SK-N-SH (cell line): ENCODE data around the gene UNC79. TPM values are rescaled to one million over a fixed set of nuclear protein-coding genes. Genes with fewer than 3 reads are reported as not detected.
"Not testable (repeated sequence)": the region's sequence is repeated elsewhere in the genome, so short reads cannot be mapped to it uniquely, and the experiment has no call there.

Experiments used
- CTCF ChIA-PET: fragments of 300-600, 350-600 bp; formaldehyde crosslinking; extraction: SDS; loops from one replicate; lab custom pipeline; 2021; lab: Yijun Ruan, JAX
- POLR2A ChIA-PET: fragments of 350-600 bp; sonication (Branson Sonifier 250); formaldehyde crosslinking; extraction: SDS; loops from one replicate; lab custom pipeline; 2020; ENCODE audit warnings: antibody characterized with exemption, inconsistent platforms; lab: Yijun Ruan, JAX
- DNase-seq: peaks from one replicate; pipeline ENCODE4 v3.0.0; 2012
- H2AFZ ChIP-seq: fragments of 200-600 bp; sonication (generic); 2 replicates; pipeline ENCODE4 v1.8.1; 2016; ENCODE audit warnings: antibody characterized with exemption, mild to moderate bottlenecking, low read depth
- H3F3A ChIP-seq: fragments of 200-600 bp; sonication (generic); replicated peaks from 2 replicates; pipeline ENCODE3; 2016; ENCODE audit warnings: antibody characterized with exemption, mild to moderate bottlenecking; ENCODE audit not compliant: insufficient read depth
- H3K27ac ChIP-seq, 2 experiments: fragments of 200-500 bp in 1 of 2; fragments of 200-600 bp in 1 of 2; sonication (Bioruptor generic) in 1 of 2; sonication (generic), shearing (Covaris generic) in 1 of 2; 2 replicates each; pipeline versions ENCODE4 v1.5.1 to v1.6.1; 2014 to 2016; ENCODE audit warnings: low read depth in 2 of 2, inconsistent platforms in 1 of 2, low read length in 1 of 2, mild to moderate bottlenecking in 1 of 2, mixed read lengths in 1 of 2
- H3K27me3 ChIP-seq: fragments of 200-600 bp; sonication (generic), shearing (Covaris generic); 2 replicates; pipeline ENCODE4 v1.6.1; 2016; ENCODE audit warnings: mixed run types; ENCODE audit not compliant: insufficient read depth
- H3K36me3 ChIP-seq, 2 experiments: fragments of 200-500 bp in 1 of 2; fragments of 200-600 bp in 1 of 2; sonication (Bioruptor generic) in 1 of 2; sonication (generic) in 1 of 2; replicated peaks in 1 of 2; 2 replicates each; pipeline versions ENCODE3 to v1.5.1; 2014 to 2016; ENCODE audit warnings: low read length in 1 of 2, mild to moderate bottlenecking in 1 of 2; ENCODE audit not compliant: insufficient read depth in 2 of 2, control insufficient read depth in 1 of 2
- H3K4me1 ChIP-seq, 2 experiments: fragments of 200-500 bp in 1 of 2; fragments of 200-600 bp in 1 of 2; sonication (Bioruptor generic) in 1 of 2; sonication (generic), shearing (Covaris generic) in 1 of 2; 2 replicates each; pipeline versions ENCODE4 v1.5.1 to v1.6.1; 2014 to 2016; ENCODE audit warnings: low read depth in 1 of 2, low read length in 1 of 2, mixed run types in 1 of 2; ENCODE audit not compliant: insufficient read depth in 2 of 2, control insufficient read depth in 1 of 2
- H3K4me2 ChIP-seq: fragments of 200-600 bp; sonication (generic), shearing (Covaris generic); 2 replicates; pipeline ENCODE4 v1.6.1; 2017; ENCODE audit warnings: mixed run types
- H3K4me3 ChIP-seq, 2 experiments: fragments of 200-500 bp in 1 of 2; fragments of 200-600 bp in 1 of 2; sonication (Bioruptor generic) in 1 of 2; sonication (generic), shearing (Covaris generic) in 1 of 2; 2 replicates each; pipeline versions ENCODE4 v1.5.1 to v1.8.1; 2014 to 2016; ENCODE audit warnings: low read depth in 2 of 2, inconsistent platforms in 1 of 2, low read length in 1 of 2, mild to moderate bottlenecking in 1 of 2, mixed read lengths in 1 of 2, moderate library complexity in 1 of 2
- H3K79me2 ChIP-seq: fragments of 200-600 bp; sonication (generic); 2 replicates; pipeline ENCODE4 v1.8.1; 2017; ENCODE audit warnings: mild to moderate bottlenecking; ENCODE audit not compliant: insufficient read depth
- H3K9ac ChIP-seq: fragments of 200-600 bp; sonication (generic); 2 replicates; pipeline ENCODE4 v1.6.1; 2017; ENCODE audit warnings: mixed run types
- H3K9me2 ChIP-seq: fragments of 200-600 bp; sonication (generic); 2 replicates; pipeline ENCODE4 v1.6.1; 2017; ENCODE audit warnings: mixed run types
- H3K9me3 ChIP-seq: fragments of 200-600 bp; sonication (generic); 2 replicates; pipeline ENCODE4 v1.6.1; 2017; ENCODE audit warnings: mixed run types, mild to moderate bottlenecking, moderate library complexity
- H4K20me1 ChIP-seq: fragments of 200-600 bp; sonication (generic); 2 replicates; pipeline ENCODE4 v1.6.1; 2017; ENCODE audit warnings: mild to moderate bottlenecking, mixed run types; ENCODE audit not compliant: insufficient read depth
- ELF1 ChIP-seq: IDR thresholded peaks from 2 replicates; pipeline ENCODE4 v1.4.0; 2012
- FOXM1 ChIP-seq: IDR thresholded peaks from 2 replicates; pipeline ENCODE4 v1.4.0; 2012; ENCODE audit warnings: low read depth, mild to moderate bottlenecking
- GABPA ChIP-seq: IDR thresholded peaks from 2 replicates; pipeline ENCODE4 v1.4.0; 2012; ENCODE audit warnings: low read depth, mild to moderate bottlenecking
- MAX ChIP-seq: IDR thresholded peaks from 2 replicates; pipeline ENCODE4 v1.4.0; 2012; ENCODE audit warnings: low read depth
- MXI1 ChIP-seq: IDR thresholded peaks from 2 replicates; pipeline ENCODE4 v1.6.1; 2012; ENCODE audit warnings: mild to moderate bottlenecking, low read depth, low read length, improper control_type of control experiment
- NFIC ChIP-seq: IDR thresholded peaks from 2 replicates; pipeline ENCODE4 v1.4.0; 2012; ENCODE audit warnings: borderline replicate concordance
- SMC3 ChIP-seq: IDR thresholded peaks from 2 replicates; pipeline ENCODE4 v1.6.1; 2012; ENCODE audit warnings: low read depth, low read length, improper control_type of control experiment
- TCF12 ChIP-seq: IDR thresholded peaks from 2 replicates; pipeline ENCODE4 v1.4.0; 2012
- YY1 ChIP-seq: IDR thresholded peaks from 2 replicates; pipeline ENCODE4 v1.4.0; 2012; ENCODE audit warnings: low read depth, mild to moderate bottlenecking
- whole genome bisulfite sequencing: methylation state at CpG from one replicate; pipeline ENCODE4 v1.1.6; 2017; ENCODE audit warnings: low lambda C conversion rate; 5-methylcytosine and 5-hydroxymethylcytosine counted together
- polyA plus RNA-seq, 3 experiments: library from polyadenylated mRNA; depleted of rRNA; stranded (reverse); fragments of >200 nt; gene quantifications; 2 replicates each; pipeline ENCODE4 v1.2.3, GENCODE V29; 2012
- TF ChIP-seq, protein P1 (sequence below): fragments of 200-600 bp; sonication (generic); IDR thresholded peaks from 2 replicates; pipeline ENCODE4 v1.6.1; 2017; ENCODE audit warnings: antibody characterized with exemption, mild to moderate bottlenecking, moderate library complexity
- TF ChIP-seq, protein P2 (sequence below): IDR thresholded peaks from 2 replicates; pipeline ENCODE4; 2012
- TF ChIP-seq, protein P3 (sequence below): IDR thresholded peaks from 2 replicates; pipeline ENCODE4 v1.6.1; 2012; ENCODE audit warnings: mild to moderate bottlenecking, low read depth, low read length, moderate library complexity

UNC79 gene
- 0.10 and 0.28 TPM in 2 replicates for polyA plus RNA-seq (2012; rRNA removed)
- 0.22 and 0.43 TPM in 2 replicates for polyA plus RNA-seq (2012; cell fraction: cytosol; rRNA removed)
- 0.33 and 0.36 TPM in 2 replicates for polyA plus RNA-seq (2012; cell fraction: nucleus; rRNA removed)

GRCh38 chr14:93430315-93431035 is at the start of gene UNC79:
Gene UNC79, plus strand, starts transcription at chr14:93430939. Its CDS starts 91 bp downstream, at chr14:93431030.
- CTCF ChIA-PET = interaction anchor here (0.6 kb wide), 1 partner anchor 35 kb away, joined by 3 read pairs; no protein-coding TSS in a partner anchor
- H3K4me2 ChIP-seq = peak within 1 kb of the TSS; percentile 37; the same call in 1 of the 2 replicates
- H3K4me1 ChIP-seq = peaks cover 0 to 4% of the 10 kb centered on the region in 2 experiments; a peak in 2 of 4 replicates
- no peaks in the 10 kb centered on the region for H3K36me3 ChIP-seq
- peak; percentile 88 for DNase-seq
- H4K20me1 ChIP-seq = no peaks in the 10 kb centered on the region
- WGBS = 8% methylated on average over 50 of the region's 51 CpGs
- H3F3A ChIP-seq = no peaks in the 10 kb centered on the region
- H3K9ac ChIP-seq = no peak within 1 kb of the TSS
- TF ChIP-seq YY1 (no peak), ELF1 (no peak), MXI1 (peak; percentile 45; the same call in 1 of the 2 replicates), GABPA (no peak), MAX (no peak)
- TF ChIP-seq, protein P1, sequence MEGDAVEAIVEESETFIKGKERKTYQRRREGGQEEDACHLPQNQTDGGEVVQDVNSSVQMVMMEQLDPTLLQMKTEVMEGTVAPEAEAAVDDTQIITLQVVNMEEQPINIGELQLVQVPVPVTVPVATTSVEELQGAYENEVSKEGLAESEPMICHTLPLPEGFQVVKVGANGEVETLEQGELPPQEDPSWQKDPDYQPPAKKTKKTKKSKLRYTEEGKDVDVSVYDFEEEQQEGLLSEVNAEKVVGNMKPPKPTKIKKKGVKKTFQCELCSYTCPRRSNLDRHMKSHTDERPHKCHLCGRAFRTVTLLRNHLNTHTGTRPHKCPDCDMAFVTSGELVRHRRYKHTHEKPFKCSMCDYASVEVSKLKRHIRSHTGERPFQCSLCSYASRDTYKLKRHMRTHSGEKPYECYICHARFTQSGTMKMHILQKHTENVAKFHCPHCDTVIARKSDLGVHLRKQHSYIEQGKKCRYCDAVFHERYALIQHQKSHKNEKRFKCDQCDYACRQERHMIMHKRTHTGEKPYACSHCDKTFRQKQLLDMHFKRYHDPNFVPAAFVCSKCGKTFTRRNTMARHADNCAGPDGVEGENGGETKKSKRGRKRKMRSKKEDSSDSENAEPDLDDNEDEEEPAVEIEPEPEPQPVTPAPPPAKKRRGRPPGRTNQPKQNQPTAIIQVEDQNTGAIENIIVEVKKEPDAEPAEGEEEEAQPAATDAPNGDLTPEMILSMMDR = no peak
- TF ChIP-seq, all 33 proteins: peak for 1
- Histone ChIP-seq H3K9me2 (no peaks in the 10 kb centered on the region; the same call in 1 of the 2 replicates), H3K79me2 (no peaks in the 10 kb centered on the region), H3K27ac (peak within 1 kb of the TSS in 1 of 2 experiments; percentile 88; a peak in 2 of 4 replicates), H3K9me3 (no peaks in the 10 kb centered on the region; the same call in 1 of the 2 replicates), H3K4me3 (peak within 1 kb of the TSS; percentile 30 to 48; a peak in 3 of 4 replicates), H3K27me3 (no peaks in the 10 kb centered on the region), H2AFZ (no peak within 1 kb of the TSS)
- POLR2A ChIA-PET = interaction anchor here (0.6 kb wide), 1 partner anchor 243 kb away, joined by 3 read pairs; no protein-coding TSS in a partner anchor

DNA sequence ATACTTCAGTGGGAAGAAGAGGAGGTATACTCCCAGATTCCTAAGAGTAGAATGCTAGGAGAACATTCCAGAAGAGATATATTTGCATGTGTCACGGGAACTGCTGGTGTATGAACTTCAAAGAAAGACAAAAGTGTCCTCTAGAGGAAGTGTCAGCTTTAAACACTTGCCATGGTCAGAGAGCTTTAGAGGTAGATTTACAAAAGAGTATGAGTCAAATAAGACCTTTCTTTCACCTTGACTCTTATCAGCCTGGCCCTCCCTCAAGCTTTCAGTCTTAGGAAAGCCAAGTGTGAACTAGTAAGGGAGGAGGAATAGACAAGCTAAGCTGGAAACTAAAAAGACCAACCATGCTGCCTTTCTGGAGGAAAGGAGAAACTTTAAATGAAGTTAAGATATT is 49.1 kb upstream of the UNC79 start:
- no peak overlapping the region for H3K4me3 ChIP-seq
- H3K27me3 ChIP-seq = no peaks in the 10 kb centered on the region
- H3K4me1 ChIP-seq = no peaks in the 10 kb centered on the region
- no peak overlapping the region for H3K4me2 ChIP-seq
- CTCF ChIA-PET = interaction anchor here (0.9 kb wide), 1 partner anchor 24 kb away, joined by 3 read pairs; no protein-coding TSS in a partner anchor
- POLR2A ChIA-PET = no interaction called here
- no peaks in the 10 kb centered on the region for H3F3A ChIP-seq
- TF ChIP-seq FOXM1 (no peak), NFIC (no peak), SMC3 (no peak), MXI1 (no peak), GABPA (no peak), MAX (no peak), TCF12 (no peak)
- TF ChIP-seq, protein P2, sequence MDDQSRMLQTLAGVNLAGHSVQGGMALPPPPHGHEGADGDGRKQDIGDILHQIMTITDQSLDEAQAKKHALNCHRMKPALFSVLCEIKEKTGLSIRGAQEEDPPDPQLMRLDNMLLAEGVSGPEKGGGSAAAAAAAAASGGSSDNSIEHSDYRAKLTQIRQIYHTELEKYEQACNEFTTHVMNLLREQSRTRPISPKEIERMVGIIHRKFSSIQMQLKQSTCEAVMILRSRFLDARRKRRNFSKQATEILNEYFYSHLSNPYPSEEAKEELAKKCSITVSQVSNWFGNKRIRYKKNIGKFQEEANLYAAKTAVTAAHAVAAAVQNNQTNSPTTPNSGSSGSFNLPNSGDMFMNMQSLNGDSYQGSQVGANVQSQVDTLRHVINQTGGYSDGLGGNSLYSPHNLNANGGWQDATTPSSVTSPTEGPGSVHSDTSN = no peak
- TF ChIP-seq, protein P3, sequence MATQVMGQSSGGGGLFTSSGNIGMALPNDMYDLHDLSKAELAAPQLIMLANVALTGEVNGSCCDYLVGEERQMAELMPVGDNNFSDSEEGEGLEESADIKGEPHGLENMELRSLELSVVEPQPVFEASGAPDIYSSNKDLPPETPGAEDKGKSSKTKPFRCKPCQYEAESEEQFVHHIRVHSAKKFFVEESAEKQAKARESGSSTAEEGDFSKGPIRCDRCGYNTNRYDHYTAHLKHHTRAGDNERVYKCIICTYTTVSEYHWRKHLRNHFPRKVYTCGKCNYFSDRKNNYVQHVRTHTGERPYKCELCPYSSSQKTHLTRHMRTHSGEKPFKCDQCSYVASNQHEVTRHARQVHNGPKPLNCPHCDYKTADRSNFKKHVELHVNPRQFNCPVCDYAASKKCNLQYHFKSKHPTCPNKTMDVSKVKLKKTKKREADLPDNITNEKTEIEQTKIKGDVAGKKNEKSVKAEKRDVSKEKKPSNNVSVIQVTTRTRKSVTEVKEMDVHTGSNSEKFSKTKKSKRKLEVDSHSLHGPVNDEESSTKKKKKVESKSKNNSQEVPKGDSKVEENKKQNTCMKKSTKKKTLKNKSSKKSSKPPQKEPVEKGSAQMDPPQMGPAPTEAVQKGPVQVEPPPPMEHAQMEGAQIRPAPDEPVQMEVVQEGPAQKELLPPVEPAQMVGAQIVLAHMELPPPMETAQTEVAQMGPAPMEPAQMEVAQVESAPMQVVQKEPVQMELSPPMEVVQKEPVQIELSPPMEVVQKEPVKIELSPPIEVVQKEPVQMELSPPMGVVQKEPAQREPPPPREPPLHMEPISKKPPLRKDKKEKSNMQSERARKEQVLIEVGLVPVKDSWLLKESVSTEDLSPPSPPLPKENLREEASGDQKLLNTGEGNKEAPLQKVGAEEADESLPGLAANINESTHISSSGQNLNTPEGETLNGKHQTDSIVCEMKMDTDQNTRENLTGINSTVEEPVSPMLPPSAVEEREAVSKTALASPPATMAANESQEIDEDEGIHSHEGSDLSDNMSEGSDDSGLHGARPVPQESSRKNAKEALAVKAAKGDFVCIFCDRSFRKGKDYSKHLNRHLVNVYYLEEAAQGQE = no peak
- TF ChIP-seq, all 33 proteins: peak for 0
- Histone ChIP-seq H3K79me2 (no peaks in the 10 kb centered on the region), H2AFZ (no peak overlapping the region), H4K20me1 (no peaks in the 10 kb centered on the region), H3K9me2 (no peaks in the 10 kb centered on the region), H3K27ac (no peak overlapping the region), H3K9ac (no peak overlapping the region), H3K9me3 (no peaks in the 10 kb centered on the region), H3K36me3 (no peaks in the 10 kb centered on the region)
- DNase-seq = no peak
- WGBS = 14% methylated on average over 1 of the region's 1 CpG

- CTCF ChIA-PET = interaction anchor here (1.1 kb wide), 1 partner anchor 205 kb away, joined by 3 read pairs; no protein-coding TSS in a partner anchor
Measured at GRCh38 chr14:93384256-93384655, 46.5 kb upstream of the UNC79 start.

More at GRCh38 chr14:93384256-93384655, 46.5 kb upstream of the UNC79 start:
- H3F3A ChIP-seq, H3K27ac ChIP-seq, H3K4me1 ChIP-seq, H3K27me3 ChIP-seq, H3K9me2 ChIP-seq, POLR2A ChIA-PET, H2AFZ ChIP-seq, H4K20me1 ChIP-seq, H3K36me3 ChIP-seq, H3K4me3 ChIP-seq, H3K4me2 ChIP-seq, H3K79me2 ChIP-seq, H3K9me3 ChIP-seq, DNase-seq, H3K9ac ChIP-seq: not testable (repeated sequence)
- WGBS = 6% methylated on average over 1 of the region's 1 CpG
